A549 (cell line): Measurements from ENCODE around the gene KIF26A. TPM values are rescaled to one million over a fixed set of nuclear protein-coding genes. Genes with fewer than 3 reads are reported as not detected.

Source experiments
- polyA plus RNA-seq, 4 experiments: library from polyadenylated mRNA; depleted of rRNA in 3 of 4; stranded (reverse); fragments of >200 nt; fragmentation: RNase III in 1 of 4; extraction: RNeasy Plus Mini Kit Qiagen cat#74134 plus additional on column Dnase treatment in 1 of 4; gene quantifications; 2 replicates in 3 of 4; 3 replicates in 1 of 4; pipeline ENCODE4 v1.2.3, GENCODE V29; 2011 to 2017
- small RNA-seq, 6 experiments: library from RNA; depleted of rRNA; stranded (forward); fragments of <200 nt; gene quantifications; one replicate each; pipeline ENCODE3, GENCODE V24; 2012

Gene KIF26A
- polyA plus RNA-seq, 2 of the 4 experiments (the other 2 are of a cell fraction) = 0.28 to 2.3 TPM

Small RNAs within 50 kb of the gene (small RNA-seq; reads per million reads assigned to genes)
- gene MIR203A = 0.16 to 48.2 (median 7.1) reads per million in 6 experiments

Other genes with a start within 250 kb of the KIF26A start
- gene TDRD9, start 210.1 kb upstream of the KIF26A start, polyA plus RNA-seq (2011; rRNA removed) = 0.04 and 0.05 TPM in 2 replicates
- not detected in 3 replicates for gene TDRD9, start 210.1 kb upstream of the KIF26A start, polyA plus RNA-seq (2017; fragmentation: RNase III; extraction: RNeasy Plus Mini Kit Qiagen cat#74134 plus additional on column Dnase treatment)
- not detected in 2 replicates for gene RD3L, start 196.1 kb upstream of the KIF26A start, polyA plus RNA-seq (2011; rRNA removed)
- not detected in 3 replicates for gene RD3L, start 196.1 kb upstream of the KIF26A start, polyA plus RNA-seq (2017; fragmentation: RNase III; extraction: RNeasy Plus Mini Kit Qiagen cat#74134 plus additional on column Dnase treatment)
- not detected in 2 replicates for gene ASPG, start 52.9 kb upstream of the KIF26A start, polyA plus RNA-seq (2011; rRNA removed)
- 0.13 TPM in 1 of 3 replicates, not detected in the others for gene ASPG, start 52.9 kb upstream of the KIF26A start, polyA plus RNA-seq (2017; fragmentation: RNase III; extraction: RNeasy Plus Mini Kit Qiagen cat#74134 plus additional on column Dnase treatment)